ENCODE results near the gene VWA5B1.

- no peak for TF ChIP-seq SPI1 (IDR thresholded peaks at IDR 0.05; ENCODE audit: low read depth, low read length)
- TF ChIP-seq TAF1 (IDR thresholded peaks at IDR 0.05; ENCODE audit: low read depth, low read length), result no peak
- no peak for TF ChIP-seq POLR2A (IDR thresholded peaks at IDR 0.05; ENCODE audit: low read depth, low read length)
- TF ChIP-seq POLR2AphosphoS5 (IDR thresholded peaks at IDR 0.05; ENCODE audit: low read depth, low read length), result no peak
Measured at GRCh38 chr1:20325844-20326420, 35.3 kb downstream of the VWA5B1 start.
